Activated T-helper 1 cell treated with Interleukin-2 at 50 U/mL for 16 hours (primary cell): ENCODE measurements around the gene TMEM117.
"Not testable (repeated sequence)": the region's sequence is repeated elsewhere in the genome, so short reads cannot be mapped to it uniquely, and the experiment has no call there.

ENCODE experiments used
- DNase-seq: peaks from one replicate; pipeline ENCODE4 v3.0.0-alpha.2; 2020; ENCODE audit warnings: low read depth

The TMEM117 gene

DNA sequence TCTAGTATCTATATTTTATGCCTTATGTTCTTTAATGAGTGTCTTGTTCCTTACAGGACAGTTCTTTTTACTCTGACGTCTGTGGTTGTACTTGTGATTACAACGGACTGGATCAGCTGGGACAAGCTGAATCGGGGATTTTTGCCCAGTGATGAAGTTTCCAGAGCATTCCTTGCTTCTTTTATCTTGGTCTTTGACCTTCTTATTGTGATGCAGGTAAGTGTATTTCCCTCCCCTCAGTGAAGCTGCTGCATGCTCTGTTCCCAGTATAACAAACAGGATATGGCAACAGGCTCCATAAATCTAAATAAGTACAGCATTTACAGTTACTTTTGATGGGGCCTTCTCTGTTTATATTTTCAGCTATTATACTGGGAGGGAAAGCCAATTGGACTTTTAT is 463.6 kb downstream of the TMEM117 start:
- no peak for DNase-seq

DNA sequence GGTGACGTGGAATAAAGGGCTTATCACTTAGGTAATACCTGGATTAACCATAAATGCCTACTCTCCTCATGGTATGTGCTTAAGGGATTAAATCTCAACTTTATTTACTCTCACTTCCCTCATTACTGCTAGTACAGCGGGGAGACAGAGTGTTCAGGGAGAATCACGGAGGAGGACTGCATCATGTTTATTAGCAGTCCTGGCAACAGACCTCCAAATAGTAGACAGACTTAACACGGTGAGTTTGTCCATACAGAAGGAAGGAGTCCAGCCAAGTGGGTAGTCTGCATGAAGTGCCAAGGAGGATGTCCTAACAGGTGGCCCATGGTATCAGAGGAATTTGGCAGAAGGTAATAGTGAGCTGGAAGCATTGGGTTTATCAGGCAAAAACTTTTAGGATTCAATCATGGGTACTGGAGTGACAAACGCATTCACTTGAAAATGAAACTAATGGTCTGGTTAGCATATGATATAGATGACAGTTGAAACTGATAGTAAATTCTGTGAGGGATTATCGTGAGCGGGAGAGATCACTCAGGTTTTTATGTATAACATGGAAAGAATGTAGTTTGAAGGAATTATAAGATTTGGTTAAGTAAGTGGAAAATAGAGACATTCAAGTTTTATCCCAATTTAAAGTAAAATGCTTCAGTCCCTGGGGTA is 471.8 kb downstream of the TMEM117 start:
- DNase-seq = no peak

DNA sequence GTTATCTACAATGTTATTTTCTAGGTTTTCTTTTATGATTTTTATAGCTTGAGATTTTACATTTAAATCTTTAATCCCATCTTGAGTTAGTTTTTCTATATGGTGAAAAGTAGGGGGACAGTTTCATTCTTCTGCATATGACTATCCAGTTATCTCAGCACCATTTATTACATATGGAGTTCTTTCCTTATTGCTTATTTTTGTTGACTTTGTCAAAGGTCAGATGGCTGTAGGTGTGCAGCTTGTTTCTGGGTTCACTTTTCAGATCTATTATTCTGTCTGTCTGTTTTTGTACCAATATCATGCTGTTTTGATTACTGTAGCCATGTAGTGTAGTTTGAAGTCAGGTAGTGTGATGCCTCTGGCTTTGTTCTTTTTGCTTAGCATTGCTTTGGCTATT is 477.3 kb downstream of the TMEM117 start:
- DNase-seq = no peak

- no peak for DNase-seq
These were observed 478.2 kb downstream of the TMEM117 start for GRCh38 chr12:44314007-44314500.

DNA sequence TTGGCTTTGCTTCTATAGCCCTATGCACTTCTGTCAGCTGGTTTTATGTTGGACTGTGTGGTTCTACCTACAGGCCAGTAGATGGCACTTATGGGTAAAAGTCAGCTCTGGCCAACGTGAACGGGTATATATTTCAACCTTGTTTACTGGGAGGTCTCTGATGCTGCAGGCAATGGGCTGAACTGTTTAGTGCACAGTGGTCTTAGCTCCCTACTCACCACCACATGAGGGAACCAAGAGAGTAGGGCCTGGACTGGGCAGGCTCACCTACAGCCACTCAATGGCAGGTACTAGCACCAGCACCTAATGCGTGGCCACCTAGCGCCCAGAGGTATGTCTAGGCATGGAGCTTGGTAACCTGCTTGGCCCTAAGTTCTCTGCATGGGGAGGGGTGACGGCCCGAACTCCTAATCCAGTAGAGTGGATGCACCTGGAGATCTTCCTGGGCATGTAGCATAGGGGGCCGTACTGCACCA is 481.8 kb downstream of the TMEM117 start:
- DNase-seq = no peak

DNA sequence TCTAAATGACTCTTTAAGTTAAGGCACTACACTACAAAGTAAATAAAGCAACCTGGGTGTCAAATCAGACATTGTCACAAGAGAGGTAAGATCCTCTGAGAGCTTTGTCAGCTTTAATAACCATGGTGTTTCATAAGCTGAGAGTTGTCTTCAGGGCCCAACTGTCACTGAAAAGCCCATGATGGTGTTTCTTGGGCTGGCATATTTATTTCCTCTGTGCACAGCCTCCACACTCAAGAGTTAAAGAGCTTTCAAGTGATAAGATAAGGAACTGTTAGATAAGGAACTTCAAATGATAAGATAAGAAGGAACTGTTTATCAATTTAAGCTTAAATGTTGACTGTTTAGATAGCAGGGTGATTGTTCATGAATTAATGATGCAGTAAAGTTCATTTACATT is 495.4 kb downstream of the TMEM117 start:
- no peak for DNase-seq

GRCh38 chr12:44334347-44334746 is 498.5 kb downstream of the TMEM117 start:
- no peak for DNase-seq

GRCh38 chr12:44335030-44335429 is 499.1 kb downstream of the TMEM117 start:
- no peak for DNase-seq

- no peak for DNase-seq
These were observed 500.7 kb downstream of the TMEM117 start for GRCh38 chr12:44336577-44336976.

GRCh38 chr12:44342371-44342770 is 506.5 kb downstream of the TMEM117 start:
- DNase-seq = no peak

- no peak for DNase-seq
These were observed 511.3 kb downstream of the TMEM117 start for GRCh38 chr12:44347145-44347544.

GRCh38 chr12:44357494-44357893 is 521.6 kb downstream of the TMEM117 start:
- no peak for DNase-seq

DNA sequence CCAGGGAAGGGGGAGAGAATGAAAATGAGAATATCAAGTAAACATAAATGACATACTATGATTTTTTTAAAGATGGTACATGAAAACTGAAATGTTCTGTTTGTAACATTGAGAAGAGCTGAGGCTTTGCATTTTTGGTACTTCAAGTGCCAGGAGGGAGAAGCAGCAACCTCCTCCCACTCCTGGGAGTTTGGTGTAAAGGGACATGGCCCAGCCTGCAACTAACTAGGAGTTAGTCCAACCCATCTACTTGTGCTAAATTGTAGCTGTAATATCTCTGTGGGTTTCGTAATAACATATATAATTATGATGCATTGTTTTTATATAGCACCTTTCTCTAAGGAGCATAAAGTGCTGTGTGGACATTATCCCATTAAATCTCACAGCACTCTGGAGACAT is 522.8 kb downstream of the TMEM117 start:
- DNase-seq = no peak

GRCh38 chr12:44362947-44363346 is 527.1 kb downstream of the TMEM117 start:
- DNase-seq = no peak

- no peak for DNase-seq
These were observed 531.3 kb downstream of the TMEM117 start for GRCh38 chr12:44367136-44367535.

DNA sequence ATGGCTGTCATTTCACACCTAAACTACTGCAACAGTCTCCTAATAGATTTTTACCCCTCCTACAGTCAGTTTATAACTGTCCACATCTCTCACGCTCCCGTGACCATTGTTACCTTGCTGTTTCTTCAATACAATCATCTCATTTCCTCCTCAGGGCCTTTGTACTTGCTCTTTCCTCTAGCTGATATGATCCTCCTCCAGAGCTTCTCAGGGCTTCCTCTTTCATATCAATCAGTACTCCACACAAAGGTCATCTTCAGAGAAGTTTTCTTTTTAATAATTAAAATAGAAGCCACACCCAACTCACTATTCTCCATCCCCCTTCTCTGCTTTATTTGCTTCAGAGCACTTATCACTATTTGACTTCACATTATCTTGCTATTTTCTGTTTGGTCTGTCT is 532.0 kb downstream of the TMEM117 start:
- no peak for DNase-seq

DNA sequence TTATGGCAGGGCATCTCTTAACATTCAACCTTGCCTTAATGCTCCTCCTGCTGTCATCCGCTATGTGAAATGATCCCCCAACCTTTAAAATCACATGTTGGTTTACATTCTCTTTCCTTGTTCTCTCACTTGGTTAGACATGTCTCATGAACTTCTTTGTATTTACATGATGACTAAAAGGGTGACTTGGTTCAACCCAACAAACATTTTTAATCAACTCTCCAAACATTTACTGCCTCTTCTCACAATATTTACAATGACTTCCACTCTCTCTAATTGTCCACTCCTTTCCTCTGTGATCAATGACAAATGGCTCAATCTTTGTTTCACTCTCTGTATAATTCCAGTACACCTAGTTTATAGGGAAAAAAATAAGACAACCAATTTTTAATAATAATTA is 534.1 kb downstream of the TMEM117 start:
- DNase-seq = no peak

DNA sequence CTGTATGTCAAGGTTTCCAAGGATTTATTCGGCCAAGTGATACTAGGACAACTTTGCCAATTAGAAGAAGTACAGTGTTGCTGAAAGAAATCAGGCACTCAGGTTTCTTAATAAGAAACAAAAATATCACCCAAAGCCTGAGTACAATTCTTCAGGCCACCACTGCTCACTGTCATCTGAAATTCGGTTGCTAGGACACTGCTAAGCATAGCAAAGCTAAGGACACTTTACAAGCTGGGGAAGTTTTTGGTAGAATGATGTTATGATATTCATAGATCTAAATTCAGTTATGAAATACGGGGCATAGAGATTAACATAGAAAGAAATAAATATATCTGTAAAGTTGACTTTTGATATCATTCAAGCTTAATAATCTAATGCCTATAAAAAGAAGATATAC is 535.1 kb downstream of the TMEM117 start:
- DNase-seq = no peak

- DNase-seq = no peak
These were observed 536.4 kb downstream of the TMEM117 start for GRCh38 chr12:44372259-44372658.

GRCh38 chr12:44375694-44376093 is 539.8 kb downstream of the TMEM117 start:
- no peak for DNase-seq

- DNase-seq = no peak
These were observed 541.7 kb downstream of the TMEM117 start for GRCh38 chr12:44377443-44378187.

- not testable (repeated sequence) for DNase-seq
These were observed 543.2 kb downstream of the TMEM117 start for GRCh38 chr12:44379113-44379512.

DNA sequence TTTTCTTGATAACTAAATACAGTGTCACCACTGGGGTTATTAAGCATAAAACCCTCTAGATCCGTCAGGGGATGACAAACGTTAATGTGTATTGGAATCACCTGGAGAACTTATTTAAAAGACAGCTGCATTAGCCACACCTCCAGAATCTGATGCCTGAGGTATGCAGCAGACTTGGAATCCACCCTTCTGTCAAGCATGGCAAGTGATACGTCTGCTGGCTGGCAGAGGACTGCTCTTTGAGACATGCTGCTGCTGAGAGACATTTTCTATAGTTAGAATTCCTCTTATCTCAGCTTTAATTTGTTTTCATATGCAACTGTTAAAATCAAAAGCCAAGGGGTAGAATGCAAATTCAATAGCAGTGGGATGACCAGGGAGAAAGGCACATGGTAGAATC is 544.0 kb downstream of the TMEM117 start:
- DNase-seq = no peak

- no peak for DNase-seq
These were observed 545.0 kb downstream of the TMEM117 start for GRCh38 chr12:44380861-44381260.
